NCI-H446 (cell line): ENCODE data around the gene KNDC1.

Experiments used
- DNase-seq, 2 experiments: peaks; one replicate each; lab custom pipeline; 2025; lab: John Stamatoyannopoulos, UW

The KNDC1 gene

GRCh38 chr10:133241501-133242205, 81.6 kb downstream of the KNDC1 start:
- DNase-seq, result no peak

GRCh38 chr10:133242611-133243356, 82.8 kb downstream of the KNDC1 start:
- DNase-seq, result no peak

- no peak for DNase-seq
These were observed 83.6 kb downstream of the KNDC1 start for GRCh38 chr10:133243593-133243992.

- DNase-seq, result no peak
These were observed 85.6 kb downstream of the KNDC1 start for GRCh38 chr10:133245439-133246235.

GRCh38 chr10:133246236-133246626, 86.2 kb downstream of the KNDC1 start:
- DNase-seq, result no peak

- DNase-seq, result no peak
These were observed 87.8 kb downstream of the KNDC1 start for GRCh38 chr10:133247681-133248333.

- DNase-seq, result no peak
These were observed 88.3 kb downstream of the KNDC1 start for GRCh38 chr10:133248334-133248715.

- DNase-seq, result no peak
These were observed 89.2 kb downstream of the KNDC1 start for GRCh38 chr10:133249094-133249780.

- DNase-seq, result no peak
These were observed 90.1 kb downstream of the KNDC1 start for GRCh38 chr10:133249975-133250754.

GRCh38 chr10:133251388-133252222, 91.6 kb downstream of the KNDC1 start:
- no peak for DNase-seq

- DNase-seq, result no peak
These were observed 92.2 kb downstream of the KNDC1 start for GRCh38 chr10:133252223-133252552.

GRCh38 chr10:133253361-133253955, 93.4 kb downstream of the KNDC1 start:
- DNase-seq, result no peak

- DNase-seq, result no peak
These were observed 94.6 kb downstream of the KNDC1 start for GRCh38 chr10:133254421-133255120.

- no peak for DNase-seq
These were observed 95.3 kb downstream of the KNDC1 start for GRCh38 chr10:133255323-133255722.

GRCh38 chr10:133257489-133258065, 97.6 kb downstream of the KNDC1 start:
- DNase-seq, result no peak

- DNase-seq, result no peak
These were observed 98.2 kb downstream of the KNDC1 start for GRCh38 chr10:133258066-133258817.

- DNase-seq, result no peak
These were observed 99.0 kb downstream of the KNDC1 start for GRCh38 chr10:133258818-133259601.
